Heart left ventricle (tissue), 16 donors: ENCODE results near the gene ANKDD1B. TPM values are rescaled to one million over a fixed set of nuclear protein-coding genes. Genes with fewer than 3 reads are reported as not detected.
"Not testable (repeated sequence)": the region's sequence is repeated elsewhere in the genome, so short reads cannot be mapped to it uniquely, and the experiment has no call there.

Experiments used
- ATAC-seq, 4 donors: fragments of 200-7000 bp; cut with Tn5 transposase; one replicate each; pipeline ENCODE4 v1.9.1; 2020 to 2022; ENCODE audit warnings: moderate library complexity in 4 of 4, mild to moderate bottlenecking in 3 of 4, moderate number of reproducible peaks in 1 of 4
- DNase-seq, 5 donors: peaks; one replicate each; pipeline ENCODE4 v3.0.0-alpha.2; 2020
- H3K27ac ChIP-seq, 12 donors: fragments of 200-600 bp; sonication (generic) in 4 of 12; one replicate each; pipeline versions ENCODE4 v1.5.0 to v1.8.0; 2016 to 2022; ENCODE audit warnings: mild to moderate bottlenecking in 2 of 12
- H3K27me3 ChIP-seq, 9 donors: fragments of 200-600 bp; sonication (generic) in 2 of 9; one replicate each; pipeline versions ENCODE4 v1.5.1 to v1.8.0; 2016 to 2022; ENCODE audit warnings: mild to moderate bottlenecking in 3 of 9
- H3K36me3 ChIP-seq, 9 donors: fragments of 200-600 bp; sonication (generic) in 2 of 9; one replicate each; pipeline versions ENCODE4 v1.5.0 to v1.8.0; 2018 to 2022; ENCODE audit warnings: mild to moderate bottlenecking in 2 of 9
- H3K4me1 ChIP-seq, 12 donors: fragments of 200-600 bp; sonication (generic) in 4 of 12; one replicate each; pipeline versions ENCODE4 v1.5.0 to v1.8.0; 2016 to 2022; ENCODE audit warnings: mild to moderate bottlenecking in 3 of 12
- H3K4me3 ChIP-seq, 12 donors: fragments of 200-600 bp; sonication (generic) in 4 of 12; one replicate each; pipeline versions ENCODE4 v1.5.0 to v1.8.0; 2017 to 2022; ENCODE audit warnings: mild to moderate bottlenecking in 9 of 12, moderate library complexity in 4 of 12
- H3K9me3 ChIP-seq, 12 donors: fragments of 200-600 bp; sonication (generic) in 4 of 12; one replicate each; pipeline versions ENCODE4 v1.5.0 to v1.8.0; 2016 to 2022; ENCODE audit warnings: mild to moderate bottlenecking in 1 of 12
- CTCF ChIP-seq, 12 donors: fragments of 200-600 bp; sonication (generic) in 4 of 12; IDR thresholded peaks; one replicate each; pipeline versions ENCODE4 v1.5.0 to v1.8.0; 2018 to 2022; ENCODE audit warnings: antibody characterized with exemption in 12 of 12, mild to moderate bottlenecking in 5 of 12
- POLR2A ChIP-seq, 2 donors: fragments of 450-650 bp; IDR thresholded peaks; one replicate each; pipeline ENCODE4 v1.6.1; 2017; ENCODE audit warnings: antibody characterized with exemption in 2 of 2, mild to moderate bottlenecking in 2 of 2, moderate library complexity in 2 of 2
- WGBS, 4 donors: extraction: QIAGEN DNeasy Blood & Tissue Kit in 2 of 4; methylation state at CpG; one replicate each; pipeline versions ENCODE4 v1.1.5 to v1.1.7; 2013 to 2018; 5-methylcytosine and 5-hydroxymethylcytosine counted together
- intact Hi-C, 10 donors: fragments of 100-400 bp; cut with DNase I; formaldehyde crosslinking; loops; one replicate each; pipeline versions ENCODE4 v1.11.1 to v1.14.2; 2022
- long read RNA-seq, 3 donors: library from polyadenylated mRNA; unstranded; transcript quantifications; one replicate each; pipeline ENCODE4 v2.0.0, GENCODE V29; 2020 to 2021
- polyA plus RNA-seq, 2 donors: library from polyadenylated mRNA; stranded (reverse); fragments of 200-250 nt; gene quantifications; one replicate each; pipeline ENCODE4 v1.2.3, GENCODE V29; 2013
- total RNA-seq, 9 donors: library from RNA; depleted of rRNA in 2 of 9; stranded (reverse); fragments of >200 nt in 2 of 9; fragmentation: NEBNext Ultra II Directional in 3 of 9; extraction: Animal tissue kit (Norgen Biotek cat#: 25700) in 3 of 9; gene quantifications; one replicate each; pipeline versions ENCODE4 v1.1.0 to v1.2.4, GENCODE V29; 2016 to 2023
- donor health status: ischemic (EF 13 %, LVEDD 7.1; RV severe dilation, severe dysfunction).
- donor health status: healthy with polysubstance abuse.
- donor health status: DM: no; HTN: yes; CAD: no.
- donor health status: DM: no; HTN: no; CAD: no.
- donor health status: ischemic (EF 25% LVEDD 6.9; RV normal size, moderate dysfunction).
- donor health status: ischemic (EF 25% LVEDD 5.7; RV mildly dilated, moderate dysfunction).
- donor health status: healthy.
- donor health status: DM: yes; HTN: yes; CAD: no.
- donor health status: ischemic (EF 35%, LVEDD 5.7; RV mildly dilated, moderate dysfunction).
- donor health status: nonischemic (EF 11% LVEDD 7.7; RV severe dilation, severe dysfunction).
- donor health status: DM: yes; HTN: yes; CAD: no.
- donor health status: PGD.
- donor health status: ischemic (EF 29% LVEDD 5.4; RV normal size, mild dysfunction).
- donor health status: nonischemic (EF 23%, LVEDD 6.1; RV moderate dilation, normal function).

ANKDD1B gene
- total RNA-seq (under 1 TPM in 2 of 9 donors, not detected in 7; 0.46 to 0.61 TPM), polyA plus RNA-seq (under 1 TPM; 0.10 to 0.19 TPM)
- long read RNA-seq, donor 1 = 0 reads
- long read RNA-seq, donor 2 = 0 reads
- long read RNA-seq, donor 3 = 0 reads

DNA sequence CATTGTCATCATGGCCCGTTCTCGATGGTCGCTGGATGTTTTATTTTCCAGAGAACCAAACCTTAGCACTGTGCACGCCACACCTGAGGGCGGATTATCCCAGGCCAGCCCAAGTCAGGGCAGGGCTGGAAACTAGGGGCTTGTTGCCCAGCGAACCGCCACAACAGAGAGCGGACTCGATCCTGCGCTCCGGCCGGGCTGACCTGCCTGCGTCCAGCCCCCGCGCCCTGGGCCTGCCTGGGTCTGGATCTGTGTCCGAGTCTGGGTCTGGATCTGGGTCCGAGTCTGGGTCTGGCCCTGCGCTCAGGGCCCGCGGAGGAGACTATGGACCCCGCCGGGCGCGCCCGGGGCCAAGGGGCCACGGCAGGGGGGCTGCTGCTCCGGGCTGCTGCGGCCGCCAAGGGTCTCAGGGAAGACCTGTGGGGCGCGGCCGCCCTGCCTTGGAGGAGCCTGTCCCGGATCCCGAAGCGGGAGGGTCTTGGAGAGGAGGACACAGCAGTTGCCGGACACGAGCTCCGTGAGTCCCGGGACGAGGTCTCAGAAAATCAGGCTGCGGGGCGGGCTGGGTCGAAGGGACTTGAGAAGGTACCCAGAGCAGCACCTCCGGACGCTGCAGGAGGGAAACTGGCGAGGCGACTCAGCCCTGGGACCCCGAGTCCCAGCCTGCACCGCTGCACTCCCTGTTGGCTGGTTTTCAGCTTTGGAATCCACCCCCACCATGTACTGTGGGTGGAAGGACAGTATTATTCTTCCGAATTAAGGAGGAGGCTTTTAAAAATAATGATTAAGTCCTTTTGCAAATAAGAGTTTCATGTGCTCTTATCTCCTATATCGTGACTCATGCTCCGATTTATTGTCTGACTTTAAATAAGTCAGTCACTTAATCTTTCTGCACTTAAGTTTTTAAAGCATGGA is at the start of gene ANKDD1B:
TSS of gene ANKDD1B (plus strand) at position 143 of the 915 bp plus-strand sequence. CDS start at position 325, 182 bp downstream.
- H3K4me3 ChIP-seq = peak within 1 kb of the TSS; percentile 34 to 72 (median 53)
- H3K36me3 ChIP-seq = no peaks in the 10 kb centered on the region
- H3K27ac ChIP-seq = peak within 1 kb of the TSS in 3 of 12 donors; percentile 26 to 53 (median 34)
- DNase-seq = peak; percentile 23 to 62 (median 29)
- H3K4me1 ChIP-seq = peaks cover 0 to 18% (median 12%) of the 10 kb centered on the region in 12 donors
- intact Hi-C loops = no loop called here
- peaks cover 0 to 9% (median 0%) of the 10 kb centered on the region in 9 donors for H3K27me3 ChIP-seq
- WGBS, 4 donors = 2 to 5% (median 3%) methylated on average over 31 to 52 of the region's 52 CpGs
- H3K9me3 ChIP-seq = no peaks in the 10 kb centered on the region
- TF ChIP-seq CTCF (IDR thresholded peaks at IDR 0.05) = no peak
- no peak for TF ChIP-seq POLR2A (IDR thresholded peaks at IDR 0.05)
- peak in 3 of 4 donors; percentile 58 to 70 (median 60) for ATAC-seq

- not testable (repeated sequence) for H3K36me3 ChIP-seq, DNase-seq, H3K27me3 ChIP-seq, H3K4me3 ChIP-seq
- ATAC-seq = peak in 2 of 4 donors; percentile 13 to 44
- 89 to 94% (median 92%) methylated on average over 12 to 15 of the region's 15 CpGs for WGBS, 4 donors
- H3K27ac ChIP-seq = peak overlapping the region in 11 of 12 donors; percentile 33 to 75 (median 61)
- peaks cover 0 to 28% (median 7%) of the 10 kb centered on the region in 12 donors for H3K9me3 ChIP-seq
- intact Hi-C loops = loop anchor here in 7 of 10 donors (2.0 to 10.0 kb wide), 4 partner anchors 51 to 329 kb away; partner anchors contain the start of genes CERT1 (in 7 of the 7), POLK (in 7 of the 7) and ANKRD31 (in 1 of the 7)
- H3K4me1 ChIP-seq = peaks cover 0 to 44% (median 25%) of the 10 kb centered on the region in 12 donors
Measured at GRCh38 chr5:75565991-75566709, 45.1 kb upstream of the ANKDD1B start.

DNA sequence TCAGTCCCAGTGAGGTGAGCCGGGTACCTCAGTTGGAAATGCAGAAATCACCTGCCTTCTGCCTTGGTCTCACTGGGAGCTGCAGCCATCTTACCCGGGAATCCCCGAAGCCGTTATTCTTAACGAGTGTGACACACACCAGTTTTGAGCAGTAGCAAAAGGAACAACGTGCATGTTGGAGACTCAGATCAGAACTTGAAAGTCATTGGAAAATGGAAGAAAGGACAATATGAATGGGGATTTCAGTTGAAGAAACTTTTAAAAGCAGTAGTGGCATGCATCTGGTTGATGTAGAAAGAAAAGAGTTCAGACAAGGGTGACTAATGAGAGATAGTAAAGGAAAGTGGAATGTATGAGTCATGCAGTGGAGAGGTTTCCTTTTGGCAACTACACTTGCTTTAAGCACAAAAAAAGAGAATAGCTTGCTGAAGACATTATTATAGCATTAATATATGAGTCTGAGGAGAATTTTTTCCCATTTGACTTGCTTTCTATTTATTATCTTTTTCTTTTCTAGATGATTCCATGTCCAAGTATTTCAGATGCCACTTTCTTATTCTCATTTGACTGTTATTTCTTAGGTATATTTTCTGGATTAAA is 44.4 kb upstream of the ANKDD1B start:
- no peak for DNase-seq
- Histone ChIP-seq H3K27ac (peak overlapping the region in 11 of 12 donors; percentile 33 to 75 (median 61)), H3K36me3 (peaks cover 0 to 9% (median 3%) of the 10 kb centered on the region in 9 donors), H3K9me3 (peaks cover 0 to 26% (median 7%) of the 10 kb centered on the region in 12 donors), H3K27me3 (no peaks in the 10 kb centered on the region), H3K4me1 (peaks cover 0 to 51% (median 29%) of the 10 kb centered on the region in 12 donors), H3K4me3 (peak overlapping the region in 2 of 12 donors; percentile 6 to 8)
- WGBS, 4 donors = 22 to 40% (median 29%) methylated on average over 6 of the region's 6 CpGs
- peak; percentile 91 to 99 (median 96) for ATAC-seq
- intact Hi-C loops = loop anchor here in 7 of 10 donors (2.0 to 10.0 kb wide), 4 partner anchors 52 to 330 kb away; partner anchors contain the start of genes CERT1 (in 7 of the 7), POLK (in 7 of the 7) and ANKRD31 (in 1 of the 7)
- no peak for TF ChIP-seq CTCF (IDR thresholded peaks at IDR 0.05)
- TF ChIP-seq POLR2A (IDR thresholded peaks at IDR 0.05) = no peak

GRCh38 chr5:75567710-75568109 is 43.5 kb upstream of the ANKDD1B start:
- ATAC-seq = peak in 3 of 4 donors; percentile 46 to 57 (median 49)
- peaks cover 0 to 21% (median 7%) of the 10 kb centered on the region in 12 donors for H3K9me3 ChIP-seq
- H3K4me1 ChIP-seq = peaks cover 0 to 52% (median 29%) of the 10 kb centered on the region in 12 donors
- TF ChIP-seq CTCF (IDR thresholded peaks at IDR 0.05) (no peak), POLR2A (IDR thresholded peaks at IDR 0.05) (no peak)
- peaks cover 0 to 9% (median 3%) of the 10 kb centered on the region in 9 donors for H3K36me3 ChIP-seq
- H3K4me3 ChIP-seq = no peak overlapping the region
- 27 to 48% (median 39%) methylated on average over 2 of the region's 2 CpGs for WGBS, 4 donors
- H3K27me3 ChIP-seq = no peaks in the 10 kb centered on the region
- intact Hi-C loops = loop anchor here in 7 of 10 donors (2.0 to 10.0 kb wide), 4 partner anchors 53 to 330 kb away; partner anchors contain the start of genes CERT1 (in 7 of the 7), POLK (in 7 of the 7) and ANKRD31 (in 1 of the 7)
- no peak for DNase-seq
- H3K27ac ChIP-seq = peak overlapping the region in 8 of 12 donors; percentile 49 to 75 (median 64)
